MCF 10A (cell line): ENCODE data around the gene PLEKHA4. TPM values are rescaled to one million over a fixed set of nuclear protein-coding genes. Genes with fewer than 3 reads are reported as not detected.

Experiments used
- BruUV-seq: library from RNA; stranded (reverse); fragments of 400-500 nt; replicated peaks from 2 replicates; lab custom pipeline; 2021; lab: Mats Ljungman, UMichigan
- CTCF ChIA-PET: fragments of 300-600 bp; sonication (Branson Sonifier 250); formaldehyde crosslinking; extraction: SDS; loops from one replicate; lab custom pipeline; 2021; ENCODE audit warnings: antibody characterized with exemption, inconsistent platforms; lab: Yijun Ruan, JAX
- POLR2A ChIA-PET: fragments of 300-600, 350-650 bp; sonication (Branson Sonifier 250); formaldehyde crosslinking; extraction: SDS; loops from one replicate; lab custom pipeline; 2020; ENCODE audit warnings: antibody characterized with exemption, inconsistent platforms; lab: Yijun Ruan, JAX
- DNase-seq: peaks from one replicate; pipeline ENCODE4 v3.0.0-alpha.2; 2018; ENCODE audit not compliant: unreplicated experiment
- H3K27ac Mint-ChIP-seq: one replicate; pipeline ENCODE4 v1.8.0; 2022; ENCODE audit warnings: mild to moderate bottlenecking, low read depth, mixed read lengths; ENCODE audit not compliant: unreplicated experiment
- H3K27me3 Mint-ChIP-seq: one replicate; pipeline ENCODE4 v1.8.0; 2022; ENCODE audit warnings: mixed read lengths; ENCODE audit not compliant: insufficient read depth, unreplicated experiment
- H3K36me3 Mint-ChIP-seq: one replicate; pipeline ENCODE4 v1.8.0; 2022; ENCODE audit warnings: mild to moderate bottlenecking, moderate library complexity, mixed read lengths; ENCODE audit not compliant: insufficient read depth, unreplicated experiment
- H3K4me1 Mint-ChIP-seq: one replicate; pipeline ENCODE4 v1.8.0; 2022; ENCODE audit warnings: mixed read lengths; ENCODE audit not compliant: insufficient read depth, unreplicated experiment
- H3K4me3 Mint-ChIP-seq: one replicate; pipeline ENCODE4 v1.8.0; 2022; ENCODE audit warnings: mild to moderate bottlenecking, moderate library complexity, mixed read lengths; ENCODE audit not compliant: unreplicated experiment
- H3K9me3 Mint-ChIP-seq: one replicate; pipeline ENCODE4 v1.8.0; 2022; ENCODE audit warnings: mixed read lengths; ENCODE audit not compliant: unreplicated experiment
- intact Hi-C: fragments of 100-400 bp; cut with micrococcal nuclease; formaldehyde crosslinking; loops from 2 replicates; pipeline ENCODE4 v1.14.1; 2022
- total RNA-seq: library from RNA; stranded (reverse); gene quantifications from 2 replicates; pipeline ENCODE4 v1.2.3, GENCODE V29; 2022
- TF ChIP-seq, protein P1 (sequence below): fragments of 200-600 bp; IDR thresholded peaks from one replicate; pipeline ENCODE4 v1.8.0; 2022; ENCODE audit warnings: antibody characterized with exemption, mild to moderate bottlenecking; ENCODE audit not compliant: unreplicated experiment

PLEKHA4 gene
- total RNA-seq, 1 experiment from 2014 or later: 11.9 TPM

DNA sequence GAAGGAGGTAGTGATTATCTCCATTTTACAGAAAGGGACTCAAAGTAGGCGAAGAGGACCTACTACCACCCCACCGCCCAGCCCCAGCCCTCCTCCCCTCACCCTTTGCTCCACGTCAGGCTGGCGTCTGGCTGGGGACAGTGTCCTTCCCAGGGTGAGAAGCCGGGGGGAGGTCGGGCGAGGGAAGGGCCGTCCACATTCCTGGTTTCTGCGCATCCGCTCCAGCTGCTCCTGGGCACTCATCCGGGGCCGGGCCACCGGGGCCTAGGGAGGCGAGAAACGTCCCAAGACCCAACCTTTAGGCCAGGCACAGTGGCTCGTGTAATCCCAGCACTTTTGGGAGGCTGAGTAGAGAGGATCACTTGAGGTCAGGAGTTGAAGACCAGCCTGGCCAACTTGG lies 27.4 kb downstream of the PLEKHA4 start:
- Mint-ChIP-seq H3K4me3 (no peak overlapping the region), H3K36me3 (no peaks in the 10 kb centered on the region), H3K9me3 (no peaks in the 10 kb centered on the region), H3K4me1 (peaks cover 9% of the 10 kb centered on the region), H3K27me3 (no peaks in the 10 kb centered on the region), H3K27ac (no peak overlapping the region)
- TF ChIP-seq, protein P1, sequence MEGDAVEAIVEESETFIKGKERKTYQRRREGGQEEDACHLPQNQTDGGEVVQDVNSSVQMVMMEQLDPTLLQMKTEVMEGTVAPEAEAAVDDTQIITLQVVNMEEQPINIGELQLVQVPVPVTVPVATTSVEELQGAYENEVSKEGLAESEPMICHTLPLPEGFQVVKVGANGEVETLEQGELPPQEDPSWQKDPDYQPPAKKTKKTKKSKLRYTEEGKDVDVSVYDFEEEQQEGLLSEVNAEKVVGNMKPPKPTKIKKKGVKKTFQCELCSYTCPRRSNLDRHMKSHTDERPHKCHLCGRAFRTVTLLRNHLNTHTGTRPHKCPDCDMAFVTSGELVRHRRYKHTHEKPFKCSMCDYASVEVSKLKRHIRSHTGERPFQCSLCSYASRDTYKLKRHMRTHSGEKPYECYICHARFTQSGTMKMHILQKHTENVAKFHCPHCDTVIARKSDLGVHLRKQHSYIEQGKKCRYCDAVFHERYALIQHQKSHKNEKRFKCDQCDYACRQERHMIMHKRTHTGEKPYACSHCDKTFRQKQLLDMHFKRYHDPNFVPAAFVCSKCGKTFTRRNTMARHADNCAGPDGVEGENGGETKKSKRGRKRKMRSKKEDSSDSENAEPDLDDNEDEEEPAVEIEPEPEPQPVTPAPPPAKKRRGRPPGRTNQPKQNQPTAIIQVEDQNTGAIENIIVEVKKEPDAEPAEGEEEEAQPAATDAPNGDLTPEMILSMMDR: no peak
- no TSS peak for BruUV-seq
- DNase-seq: no peak
- intact Hi-C loops: no loop called here
- POLR2A ChIA-PET: interaction anchor here (1.5 to 3.7 kb wide), 2 partner anchors 46 to 53 kb away, joined by 6 to 28 read pairs; no protein-coding TSS in a partner anchor
- CTCF ChIA-PET: interaction anchor here (0.5 to 12.2 kb wide), 14 partner anchors 9 to 196 kb away, joined by 3 to 337 read pairs (median 6); no protein-coding TSS in a partner anchor

DNA sequence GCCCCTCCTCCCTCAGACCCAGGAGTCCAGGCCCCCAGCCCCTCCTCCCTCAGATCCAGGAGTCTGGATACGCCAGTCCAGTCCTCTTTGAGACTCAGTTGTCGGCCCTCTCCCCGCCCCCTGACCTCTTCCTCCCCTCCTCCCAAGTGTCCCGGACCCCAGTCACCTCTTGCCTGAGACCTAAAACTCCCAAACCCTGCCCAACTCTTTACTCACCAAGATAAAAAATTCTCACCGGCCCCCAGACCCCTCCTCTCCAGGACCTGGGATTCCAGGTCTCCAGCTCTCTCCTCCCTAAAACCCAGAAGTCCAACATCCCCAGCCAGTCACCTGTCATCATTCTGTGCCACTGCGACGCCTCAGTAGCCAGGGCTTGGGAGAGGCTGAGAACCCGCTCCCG lies 30.7 kb downstream of the PLEKHA4 start:
- BruUV-seq: no TSS peak
- ChIA-PET POLR2A (no interaction called here), CTCF (interaction anchor here (12.2 kb wide), 1 partner anchor 45 kb away, joined by 337 read pairs; no protein-coding TSS in a partner anchor)
- H3K36me3 Mint-ChIP-seq: no peaks in the 10 kb centered on the region
- H3K4me1 Mint-ChIP-seq: peaks cover 9% of the 10 kb centered on the region
- H3K27ac Mint-ChIP-seq: no peak overlapping the region
- H3K27me3 Mint-ChIP-seq: no peaks in the 10 kb centered on the region
- TF ChIP-seq, protein P1: no peak
- no peak for DNase-seq
- intact Hi-C loops: no loop called here
- no peaks in the 10 kb centered on the region for H3K9me3 Mint-ChIP-seq
- no peak overlapping the region for H3K4me3 Mint-ChIP-seq

DNA sequence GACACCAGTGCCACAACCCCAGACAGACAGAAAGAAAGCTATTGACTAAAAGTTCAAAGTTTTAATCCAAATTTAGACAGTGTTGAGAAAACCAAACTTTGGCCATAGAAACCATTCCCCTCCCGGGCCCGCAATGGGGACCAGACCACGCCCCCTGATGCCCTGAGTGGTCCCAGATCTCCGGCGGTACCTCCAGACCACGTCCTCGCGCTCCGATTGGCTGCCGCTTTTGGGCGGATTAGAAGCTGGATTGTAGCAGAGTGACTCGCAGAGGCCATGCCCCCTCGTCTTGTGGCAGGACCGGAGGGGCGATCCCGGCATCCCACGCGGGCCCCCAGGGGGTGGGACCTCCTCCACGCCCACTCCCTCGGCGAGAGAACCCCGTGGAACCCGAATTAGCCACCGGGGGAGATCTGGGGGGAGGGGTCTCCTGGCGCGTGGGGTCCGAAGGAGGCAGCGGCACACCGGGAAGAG lies 31.3 kb downstream of the PLEKHA4 start:
- H3K27ac Mint-ChIP-seq: no peak overlapping the region
- H3K9me3 Mint-ChIP-seq: no peaks in the 10 kb centered on the region
- ChIA-PET POLR2A (no interaction called here), CTCF (interaction anchor here (1.5 to 12.2 kb wide), 5 partner anchors 8 to 192 kb away, joined by 4 to 337 read pairs (median 5); partner anchors contain the start of genes BCAT2 and CA11)
- H3K4me3 Mint-ChIP-seq: no peak overlapping the region
- TF ChIP-seq, protein P1: no peak
- intact Hi-C loops: no loop called here
- BruUV-seq: no TSS peak
- no peak for DNase-seq
- H3K36me3 Mint-ChIP-seq: no peaks in the 10 kb centered on the region
- H3K4me1 Mint-ChIP-seq: peaks cover 5% of the 10 kb centered on the region
- H3K27me3 Mint-ChIP-seq: no peaks in the 10 kb centered on the region

DNA sequence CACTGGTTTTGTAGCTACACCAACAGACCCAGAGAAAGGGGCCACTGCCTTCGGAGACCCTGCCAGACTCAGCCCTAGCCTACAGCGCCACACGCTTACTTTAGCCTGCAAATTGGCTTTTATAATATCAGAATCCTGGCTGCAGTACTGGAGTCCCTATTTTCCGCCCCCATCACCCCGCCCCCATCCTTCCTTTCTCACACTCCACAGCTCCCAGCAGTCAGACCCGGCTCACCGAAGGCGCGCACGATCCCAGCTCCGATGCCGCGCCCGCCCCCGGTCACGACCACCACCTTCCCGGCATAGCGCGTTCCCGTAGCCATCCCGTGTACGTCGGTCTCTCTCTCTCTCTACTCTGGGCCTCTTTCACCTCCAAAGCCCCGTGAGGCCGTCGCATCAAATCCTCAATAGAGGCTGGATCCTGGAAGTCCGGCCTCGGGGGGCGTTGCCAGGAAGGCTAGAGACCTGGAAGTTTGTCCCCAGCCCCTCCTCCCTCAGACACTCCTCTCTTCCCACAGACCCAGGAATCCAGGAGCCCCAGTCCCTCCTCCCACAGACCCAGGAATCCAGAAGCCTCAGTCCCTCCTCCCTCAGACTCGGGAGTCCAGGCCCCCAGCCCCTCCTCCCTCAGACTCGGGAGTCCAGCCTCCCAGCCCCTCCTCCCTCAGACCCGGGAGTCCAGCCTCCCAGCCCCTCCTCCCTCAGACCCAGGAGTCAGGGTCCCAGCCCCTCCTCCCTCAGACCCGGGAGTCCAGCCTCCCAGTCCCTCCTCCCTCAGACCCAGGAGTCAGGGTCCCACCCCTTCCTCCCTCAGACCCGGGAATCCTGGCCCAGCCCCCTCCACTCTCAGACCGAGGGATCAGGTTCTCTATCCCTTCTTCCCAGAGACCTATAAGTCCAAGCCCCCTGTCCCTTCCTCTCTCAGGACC lies 32.1 kb downstream of the PLEKHA4 start, which contains the start of gene HSD17B14:
Gene HSD17B14 (minus strand): TSS at position 403 of the 929 bp plus-strand sequence. CDS start 80 bp downstream, at position 323.
- H3K4me1 Mint-ChIP-seq: peaks cover 5% of the 10 kb centered on the region
- no TSS peak for BruUV-seq
- H3K36me3 Mint-ChIP-seq: no peaks in the 10 kb centered on the region
- no peak within 1 kb of the TSS for H3K27ac Mint-ChIP-seq
- H3K4me3 Mint-ChIP-seq: no peak within 1 kb of the TSS
- DNase-seq: no peak
- ChIA-PET POLR2A (interaction anchor here (0.6 to 0.8 kb wide), 4 partner anchors 28 to 1899 kb away, joined by 3 to 6 read pairs (median 4); no protein-coding TSS in a partner anchor), CTCF (interaction anchor here (0.6 to 12.2 kb wide), 15 partner anchors 9 to 386 kb away, joined by 3 to 337 read pairs (median 5); partner anchors contain the start of genes BCAT2 and CA11)
- intact Hi-C loops: no loop called here
- H3K27me3 Mint-ChIP-seq: no peaks in the 10 kb centered on the region
- no peaks in the 10 kb centered on the region for H3K9me3 Mint-ChIP-seq
- TF ChIP-seq, protein P1: no peak
